ENCODE data around the gene TMEM256. TPM values are rescaled to one million over a fixed set of nuclear protein-coding genes. Genes with fewer than 3 reads are reported as not detected.
A peak's percentile ranks its signal among the peaks of the same experiment; 100 is the strongest.

Gene TMEM256
- total RNA-seq, 3 donors from 2014 or later: 51.9 to 85.1 (median 64.9) TPM

GRCh38 chr17:7407082-7407481 lies 3.2 kb upstream of the TMEM256 start:
- Histone ChIP-seq H3K9me3 (no peaks in the 10 kb centered on the region), H3K4me1 (ENCODE audit: low read depth) (peaks cover 20% of the 10 kb centered on the region), H3K4me3 (no peak overlapping the region), H3K36me3 (ENCODE audit: low read depth) (no peaks in the 10 kb centered on the region)
- intact Hi-C loops (cut with DNase I, micrococcal nuclease): no loop called here
- no peak for DNase-seq
- no peak for TF ChIP-seq CTCF (IDR thresholded peaks at IDR 0.05)
- no peak for ATAC-seq

- no peak for TF ChIP-seq CTCF (IDR thresholded peaks at IDR 0.05)
- DNase-seq (no peak), ATAC-seq (no peak)
- H3K4me3 ChIP-seq: no peak overlapping the region
- intact Hi-C loops (cut with DNase I, micrococcal nuclease): no loop called here
- H3K36me3 ChIP-seq (ENCODE audit: low read depth): no peaks in the 10 kb centered on the region
- no peaks in the 10 kb centered on the region for H3K9me3 ChIP-seq
- H3K4me1 ChIP-seq (ENCODE audit: low read depth): peaks cover 20% of the 10 kb centered on the region
These were observed 2.4 kb upstream of the TMEM256 start for GRCh38 chr17:7406235-7406825.

GRCh38 chr17:7405350-7406234 lies 1.7 kb upstream of the TMEM256 start:
- DNase-seq: peak in 1 of 3 donors; percentile 51

GRCh38 chr17:7404737-7405349 lies 946 bp upstream of the TMEM256 start:
- intact Hi-C loops (cut with DNase I, micrococcal nuclease): no loop called here
- ATAC-seq: peak; percentile 38

More at GRCh38 chr17:7405350-7406234, 1.7 kb upstream of the TMEM256 start:
- no peaks in the 10 kb centered on the region for H3K36me3 ChIP-seq (ENCODE audit: low read depth)
- H3K9me3 ChIP-seq: no peaks in the 10 kb centered on the region
- H3K4me1 ChIP-seq (ENCODE audit: low read depth): peaks cover 20% of the 10 kb centered on the region
- H3K4me3 ChIP-seq: no peak overlapping the region
- TF ChIP-seq CTCF (IDR thresholded peaks at IDR 0.05): no peak
- no peak for ATAC-seq
- intact Hi-C loops (cut with DNase I, micrococcal nuclease): no loop called here

GRCh38 chr17:7403727-7403976 lies 245 bp downstream of the TMEM256 start:
- peak overlapping the region; percentile 16 for H3K4me3 ChIP-seq
- ATAC-seq (peak; percentile 42), DNase-seq (no peak)
- peaks cover 20% of the 10 kb centered on the region for H3K4me1 ChIP-seq (ENCODE audit: low read depth)
- intact Hi-C loops (cut with DNase I, micrococcal nuclease): no loop called here
- TF ChIP-seq CTCF (IDR thresholded peaks at IDR 0.05): no peak
- no peaks in the 10 kb centered on the region for H3K36me3 ChIP-seq (ENCODE audit: low read depth)
- no peaks in the 10 kb centered on the region for H3K9me3 ChIP-seq

More at GRCh38 chr17:7404737-7405349, 946 bp upstream of the TMEM256 start:
- Histone ChIP-seq H3K4me3 (peak overlapping the region; percentile 22), H3K36me3 (ENCODE audit: low read depth) (no peaks in the 10 kb centered on the region), H3K9me3 (no peaks in the 10 kb centered on the region), H3K4me1 (ENCODE audit: low read depth) (peaks cover 20% of the 10 kb centered on the region)
- no peak for TF ChIP-seq CTCF (IDR thresholded peaks at IDR 0.05)
- peak in 2 of 3 donors; percentile 70 to 77 for DNase-seq
